Stimulated activated CD4-positive, alpha-beta T cell treated with anti-CD3 and anti-CD28 coated beads, Interleukin-4, amount 100 ng/mL, for 4 hours (primary cell): ENCODE results near the gene NUDT14.

Experiments
- DNase-seq, 2 experiments: peaks; one replicate each; pipeline ENCODE4 v3.0.0-alpha.2; 2020

NUDT14 gene

GRCh38 chr14:105144666-105145380, 36.3 kb downstream of the NUDT14 start:
- no peak for DNase-seq

- DNase-seq, result no peak
These were observed 37.0 kb downstream of the NUDT14 start for GRCh38 chr14:105144026-105144665.

- DNase-seq, result no peak
These were observed 37.6 kb downstream of the NUDT14 start for GRCh38 chr14:105143451-105144025.

GRCh38 chr14:105142651-105143450, 38.3 kb downstream of the NUDT14 start:
- no peak for DNase-seq

GRCh38 chr14:105141486-105142281, 39.4 kb downstream of the NUDT14 start:
- no peak for DNase-seq

- no peak for DNase-seq
These were observed 40.1 kb downstream of the NUDT14 start for GRCh38 chr14:105141026-105141425.

GRCh38 chr14:105140581-105140980, 40.5 kb downstream of the NUDT14 start:
- DNase-seq, result no peak

- DNase-seq, result no peak
These were observed 41.3 kb downstream of the NUDT14 start for GRCh38 chr14:105139831-105140239.

GRCh38 chr14:105139212-105139825, 41.8 kb downstream of the NUDT14 start:
- no peak for DNase-seq

- DNase-seq, result no peak
These were observed 42.5 kb downstream of the NUDT14 start for GRCh38 chr14:105138551-105139111.

- no peak for DNase-seq
These were observed 43.0 kb downstream of the NUDT14 start for GRCh38 chr14:105138021-105138541.

GRCh38 chr14:105137481-105138020, 43.6 kb downstream of the NUDT14 start:
- DNase-seq, result no peak

GRCh38 chr14:105136401-105137322, 44.5 kb downstream of the NUDT14 start:
- DNase-seq, result no peak

GRCh38 chr14:105135700-105136395, 45.3 kb downstream of the NUDT14 start:
- DNase-seq, result no peak

- no peak for DNase-seq
These were observed 48.0 kb downstream of the NUDT14 start for GRCh38 chr14:105132921-105133654.

GRCh38 chr14:105131241-105131640, 49.9 kb downstream of the NUDT14 start:
- DNase-seq, result no peak

GRCh38 chr14:105128059-105128458, 53.1 kb downstream of the NUDT14 start:
- DNase-seq, result no peak

- DNase-seq, result no peak
These were observed 54.2 kb downstream of the NUDT14 start for GRCh38 chr14:105126981-105127329.
